SK-N-DZ (cell line): Measurements from ENCODE around the gene IRGQ. TPM values are rescaled to one million over a fixed set of nuclear protein-coding genes. Genes with fewer than 3 reads are reported as not detected.
A peak's percentile ranks its signal among the peaks of the same experiment; 100 is the strongest.
"Not testable (repeated sequence)": the region's sequence is repeated elsewhere in the genome, so short reads cannot be mapped to it uniquely, and the experiment has no call there.

Experiments
- DNase-seq: peaks from one replicate; pipeline ENCODE4 v3.0.0-alpha.2; 2015; ENCODE audit warnings: low spot score
- polyA plus RNA-seq, 2 experiments: library from polyadenylated mRNA; depleted of rRNA; stranded (reverse); fragments of >200 nt; gene quantifications; 2 replicates each; pipeline ENCODE4 v1.2.3, GENCODE V29; 2014

The IRGQ gene, protein sequence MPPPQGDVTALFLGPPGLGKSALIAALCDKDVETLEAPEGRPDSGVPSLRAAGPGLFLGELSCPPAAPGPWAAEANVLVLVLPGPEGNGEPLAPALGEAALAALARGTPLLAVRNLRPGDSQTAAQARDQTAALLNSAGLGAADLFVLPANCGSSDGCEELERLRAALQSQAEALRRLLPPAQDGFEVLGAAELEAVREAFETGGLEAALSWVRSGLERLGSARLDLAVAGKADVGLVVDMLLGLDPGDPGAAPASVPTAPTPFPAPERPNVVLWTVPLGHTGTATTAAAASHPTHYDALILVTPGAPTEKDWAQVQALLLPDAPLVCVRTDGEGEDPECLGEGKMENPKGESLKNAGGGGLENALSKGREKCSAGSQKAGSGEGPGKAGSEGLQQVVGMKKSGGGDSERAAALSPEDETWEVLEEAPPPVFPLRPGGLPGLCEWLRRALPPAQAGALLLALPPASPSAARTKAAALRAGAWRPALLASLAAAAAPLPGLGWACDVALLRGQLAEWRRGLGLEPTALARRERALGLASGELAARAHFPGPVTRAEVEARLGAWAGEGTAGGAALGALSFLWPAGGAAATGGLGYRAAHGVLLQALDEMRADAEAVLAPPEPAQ
- 38.8 and 45.2 TPM in 2 replicates for polyA plus RNA-seq (2014; cell fraction: cytosol; rRNA removed)
- 16.0 and 30.0 TPM in 2 replicates for polyA plus RNA-seq (2014; cell fraction: nucleus; rRNA removed)

DNA sequence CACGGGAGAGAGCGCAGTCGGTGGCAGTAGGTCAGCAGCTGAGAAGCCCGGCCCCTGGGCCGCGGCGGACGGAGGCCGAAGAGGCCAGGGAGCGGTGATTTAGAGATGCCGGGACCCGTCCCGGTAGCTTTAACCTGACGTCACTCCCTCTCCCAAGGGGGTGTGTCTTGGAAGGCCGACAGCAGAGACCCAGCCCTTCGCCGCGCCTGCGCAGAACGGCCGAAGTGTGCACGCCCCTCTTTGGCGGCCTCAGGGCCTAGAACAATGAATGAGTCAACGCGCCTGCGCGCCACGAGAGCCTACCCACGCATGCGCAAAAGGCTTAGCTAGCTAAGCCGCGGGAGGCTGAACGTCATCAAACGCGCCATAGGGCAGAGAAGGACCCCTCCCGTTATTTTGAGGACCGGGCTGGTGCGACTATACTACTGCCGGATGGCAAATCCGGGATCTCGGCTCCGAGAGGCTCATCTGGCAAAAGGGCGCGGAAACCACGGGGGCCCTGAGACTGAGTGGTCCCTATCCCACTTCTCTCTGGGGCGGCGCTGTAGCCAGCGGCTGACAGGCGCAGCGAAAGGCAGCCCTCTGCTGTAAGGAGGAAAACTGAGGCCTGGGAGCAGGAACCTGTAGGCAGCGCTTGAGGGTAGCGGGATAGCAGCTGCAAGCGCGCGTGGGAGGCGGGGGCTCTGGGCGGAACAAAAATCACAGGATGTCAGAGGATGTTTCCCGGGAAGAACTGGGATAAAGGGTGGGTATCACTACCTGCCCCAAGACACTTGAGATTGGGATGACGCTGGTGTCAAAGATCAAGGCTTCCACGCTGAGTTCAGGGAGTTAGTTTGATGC is at the start of gene IRGQ, which contains the start of gene ZNF576:
TSS of gene IRGQ (minus strand) at position 136 of the 843 bp plus-strand sequence. CDS start 796 bp downstream, outside the sequence.
TSS of gene ZNF576 (plus strand) at position 597 of the 843 bp plus-strand sequence. CDS start 514 bp downstream, outside the sequence.
- peak; percentile 99 for DNase-seq

DNA sequence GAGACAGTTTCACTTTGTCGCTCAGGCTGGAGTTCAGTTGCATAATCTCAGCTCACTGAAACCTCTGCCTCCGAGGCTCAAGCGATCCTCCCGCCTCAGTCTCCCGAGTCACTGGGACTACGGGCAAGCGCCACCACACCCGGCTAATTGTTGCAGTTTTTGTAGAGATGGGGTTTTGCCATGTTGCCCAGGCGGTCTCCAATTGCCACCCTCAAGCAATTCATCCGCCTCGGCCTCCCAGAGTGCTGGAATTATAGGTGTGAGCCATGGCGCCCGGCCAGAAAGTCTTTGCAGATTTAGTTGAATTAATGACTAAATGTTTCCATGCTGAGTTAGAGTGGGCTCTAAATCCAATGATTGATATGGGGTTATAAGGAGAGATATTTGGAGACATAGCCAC is 48.2 kb upstream of the IRGQ start:
- DNase-seq = no peak

DNA sequence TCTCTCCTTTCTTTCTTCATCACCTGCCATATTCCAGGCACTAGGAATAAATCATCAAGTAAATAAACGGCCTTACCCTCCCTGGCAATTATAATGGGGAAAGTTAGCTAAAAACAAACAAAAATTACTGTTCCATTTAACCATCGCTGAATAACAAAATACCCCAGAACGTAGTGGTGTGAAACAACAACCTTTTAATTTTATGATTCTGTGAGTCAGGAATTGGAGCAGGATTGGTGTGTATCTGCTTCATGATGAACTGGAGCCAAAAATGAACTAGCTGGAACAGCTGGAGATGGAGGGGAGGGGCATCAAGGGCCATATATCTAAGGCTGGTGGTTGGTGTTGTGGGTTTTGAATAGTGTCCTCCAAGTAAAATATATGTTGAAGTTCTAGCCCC is 47.4 kb upstream of the IRGQ start:
- DNase-seq = no peak

DNA sequence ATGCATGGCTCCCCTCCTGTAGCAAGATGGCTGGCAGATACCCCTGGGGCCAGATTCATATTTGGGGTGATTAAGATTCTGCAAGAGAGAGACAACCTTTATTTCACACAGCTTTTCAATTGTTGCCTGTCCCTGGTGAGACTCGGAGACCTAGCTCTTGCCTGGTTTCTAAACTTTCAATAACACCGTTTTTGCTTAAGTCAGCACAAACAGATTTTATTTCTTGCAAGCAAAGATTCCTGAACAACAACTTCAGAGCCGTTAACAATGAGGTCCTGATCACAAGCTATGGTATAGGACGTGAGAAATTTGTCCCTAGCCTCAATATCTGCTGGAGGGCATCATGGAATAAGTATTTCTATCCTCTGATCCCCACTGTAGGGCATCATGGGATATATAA is 46.6 kb upstream of the IRGQ start:
- DNase-seq = no peak

DNA sequence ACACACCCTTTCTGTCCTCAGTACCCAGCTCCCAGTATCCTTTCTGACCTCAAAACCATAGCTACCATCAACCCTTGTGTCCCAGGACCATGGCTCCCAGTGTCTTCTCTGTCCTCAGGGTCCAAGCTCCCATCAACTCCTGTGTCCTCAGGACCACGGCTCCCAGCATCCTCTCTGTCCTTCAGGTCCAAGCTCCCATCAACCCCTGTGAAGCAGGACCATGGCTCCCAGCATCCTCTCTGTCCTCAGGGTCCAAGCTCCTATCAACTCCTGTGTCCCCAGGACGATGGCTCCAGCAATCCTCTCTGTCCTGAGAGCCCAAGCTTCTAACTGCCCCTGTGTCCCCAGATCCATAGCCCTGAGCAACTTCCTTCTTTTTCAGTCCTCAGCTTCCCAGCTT is 45.4 kb upstream of the IRGQ start:
- no peak for DNase-seq

DNA sequence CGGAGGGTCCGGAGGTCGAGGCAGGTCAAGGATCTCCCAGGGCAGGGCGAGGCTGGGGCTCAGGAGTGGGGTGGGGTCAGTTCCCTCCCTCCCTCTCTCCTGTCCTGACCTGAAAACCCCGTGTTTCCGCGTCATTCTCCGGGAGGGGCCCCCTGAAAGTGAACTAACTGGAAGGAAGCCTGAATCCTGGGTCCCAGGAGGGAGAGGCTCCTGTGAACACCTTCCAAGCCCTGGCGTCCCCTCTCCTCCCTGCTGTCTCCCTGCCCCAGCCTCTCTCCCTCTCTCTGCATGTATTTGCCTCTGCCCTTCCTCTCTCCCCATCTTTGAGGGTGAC is 44.5 kb upstream of the IRGQ start:
- no peak for DNase-seq

DNA sequence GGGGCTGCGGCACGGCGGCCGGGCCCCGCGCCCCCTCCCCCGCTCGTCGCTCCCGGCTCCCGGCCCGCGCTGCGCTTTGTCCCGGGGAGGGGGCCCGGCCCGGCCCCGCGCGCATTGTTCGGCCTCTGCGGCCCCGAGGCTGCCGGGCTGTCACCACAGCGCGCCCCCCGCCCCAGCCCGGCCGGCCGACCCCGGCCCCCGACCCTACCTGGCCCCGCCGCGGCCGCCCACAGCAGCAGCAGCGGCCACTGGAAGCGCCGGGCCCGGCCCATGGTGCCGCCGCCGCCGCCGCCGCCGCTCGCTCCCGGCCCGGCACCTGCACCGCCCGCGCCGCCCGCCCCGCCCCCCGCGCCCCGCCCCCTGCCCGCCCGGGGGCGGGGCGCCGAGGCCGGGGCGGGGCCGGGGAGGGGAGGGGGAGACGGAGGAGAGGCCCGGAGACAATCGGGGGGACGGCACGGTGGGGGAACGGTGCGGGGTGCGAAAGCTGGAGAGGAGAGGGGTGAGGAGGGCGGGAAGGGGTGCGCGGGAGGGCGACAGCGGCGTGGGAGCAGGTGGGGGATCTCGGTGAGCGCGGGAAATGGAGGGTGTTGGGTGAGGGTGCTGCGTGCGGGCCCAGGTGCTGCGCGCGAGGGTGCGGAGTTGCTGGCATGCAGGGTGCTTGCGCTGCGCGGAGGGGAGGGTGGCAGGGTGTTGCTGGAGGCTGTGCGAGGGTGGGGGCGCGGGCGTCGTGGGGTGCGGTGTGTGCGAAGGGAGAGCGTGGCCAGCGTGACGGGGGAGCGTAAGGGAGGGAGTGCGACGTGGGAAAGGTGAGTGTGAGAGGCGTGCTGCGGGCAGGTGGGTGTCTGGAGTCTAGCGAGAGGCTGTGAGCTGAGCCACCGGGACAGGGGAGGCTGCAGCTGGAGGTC is 43.8 kb upstream of the IRGQ start, which contains the start of gene CADM4:
TSS of gene CADM4 (minus strand) at position 332 of the 905 bp plus-strand sequence. CDS start at position 272, 60 bp downstream.
- no peak for DNase-seq

DNA sequence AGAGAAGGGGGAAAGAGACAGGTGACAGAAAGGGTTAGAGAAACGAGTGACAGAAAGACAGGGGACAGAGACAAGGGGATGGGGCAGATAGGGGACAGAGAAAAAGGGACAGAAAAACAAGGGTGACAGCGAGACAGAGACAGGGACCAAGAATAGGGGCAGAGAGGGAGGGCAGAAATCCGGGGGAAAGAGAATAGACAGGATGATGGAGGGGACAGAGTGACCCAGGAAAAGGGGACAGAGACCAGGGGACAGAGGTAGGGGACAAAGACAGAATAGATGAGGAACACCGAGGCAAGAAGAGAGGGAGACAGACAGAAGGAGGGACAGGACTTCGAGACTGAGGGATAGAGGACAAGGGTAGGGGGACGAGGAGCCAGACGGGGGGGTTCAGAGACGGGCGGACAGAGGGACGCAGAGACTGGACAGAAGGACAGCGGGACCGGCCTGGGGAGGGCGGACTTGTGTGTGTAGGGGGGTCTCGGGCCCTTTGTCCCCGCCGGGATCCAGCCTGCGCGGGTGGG is 43.1 kb upstream of the IRGQ start:
- no peak for DNase-seq

DNA sequence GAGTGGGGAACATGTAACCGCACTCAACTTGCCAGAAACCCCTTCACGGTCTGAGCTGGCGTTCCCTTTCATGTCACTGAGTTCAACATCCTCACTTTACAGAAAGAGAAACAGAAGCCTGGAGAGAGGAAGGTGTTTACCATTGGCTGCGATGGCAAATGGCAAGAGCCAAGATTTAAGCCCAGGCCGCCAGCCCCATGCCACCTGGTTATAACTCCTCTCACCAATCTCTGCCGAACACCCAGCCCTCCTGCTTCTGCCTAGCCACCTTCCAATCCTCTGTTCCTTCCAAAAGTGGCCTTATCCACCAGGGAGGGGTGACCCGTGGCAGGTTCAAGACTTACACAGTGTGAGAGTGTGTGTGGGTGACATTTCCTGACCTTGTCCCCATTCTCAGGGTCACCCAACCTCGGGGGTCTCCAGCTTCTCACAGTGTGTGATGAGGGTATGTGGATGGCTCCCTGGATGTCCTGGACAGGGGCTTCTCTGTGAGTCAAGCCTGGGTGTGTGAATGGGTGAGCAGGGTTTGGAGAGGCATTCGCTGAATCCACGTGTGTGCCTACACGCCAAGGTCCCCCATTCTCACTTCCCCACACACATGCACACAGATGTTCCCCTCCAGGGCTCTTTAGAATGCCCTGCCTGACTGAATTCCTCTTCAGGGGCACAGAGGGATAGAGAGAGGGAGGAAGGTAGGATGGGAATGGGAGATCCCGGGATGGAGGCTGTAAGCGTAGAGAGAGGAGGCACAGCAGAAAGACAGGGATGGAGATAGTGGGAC is 42.5 kb upstream of the IRGQ start:
- DNase-seq = no peak

DNA sequence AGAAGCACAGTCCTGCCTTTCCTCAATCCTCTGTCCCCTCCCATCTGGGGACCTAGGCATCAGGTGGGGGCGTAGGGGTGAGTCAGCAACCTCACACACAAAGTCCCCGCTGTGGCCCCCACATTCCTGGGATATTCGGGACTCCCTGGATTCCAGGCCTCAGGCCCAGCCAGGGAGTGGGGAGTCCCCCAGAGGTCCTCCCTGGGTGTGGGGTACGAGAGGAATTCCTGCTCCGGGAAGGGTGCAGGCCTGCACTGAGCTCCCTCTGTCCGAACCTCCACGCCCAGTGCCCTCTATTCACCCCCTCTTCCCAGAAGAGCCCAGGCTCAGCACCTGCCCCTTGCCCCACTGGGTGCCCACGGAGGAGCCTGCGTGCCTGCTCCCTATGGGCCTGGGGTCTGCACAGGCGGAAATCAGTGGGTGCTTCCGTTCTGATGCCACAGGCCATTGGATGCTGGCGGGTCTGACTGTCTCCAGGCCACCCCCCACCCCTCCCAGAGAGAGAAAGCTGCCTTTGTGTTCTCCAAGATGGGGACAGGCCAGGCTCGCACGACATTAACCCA is 40.3 kb upstream of the IRGQ start:
- no peak for DNase-seq

DNA sequence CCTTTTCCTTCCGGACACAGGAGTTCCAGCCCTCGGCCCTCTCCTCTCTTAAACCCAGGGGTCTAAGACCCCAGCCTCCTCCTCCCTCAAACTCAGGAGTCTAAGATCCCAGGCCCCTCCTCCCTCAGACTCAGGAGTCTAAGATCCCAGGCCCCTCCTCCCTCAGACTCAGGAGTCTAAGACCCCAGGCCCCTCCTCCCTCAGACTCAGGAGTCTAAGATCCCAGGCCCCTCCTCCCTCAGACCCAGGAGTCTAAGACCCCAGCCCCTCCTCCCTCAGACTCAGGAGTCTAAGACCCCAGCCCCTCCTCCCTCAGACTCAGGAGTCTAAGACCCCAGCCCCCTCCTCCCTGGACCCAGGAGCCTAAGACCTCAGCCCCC is 39.6 kb upstream of the IRGQ start:
- DNase-seq = not testable (repeated sequence)

DNA sequence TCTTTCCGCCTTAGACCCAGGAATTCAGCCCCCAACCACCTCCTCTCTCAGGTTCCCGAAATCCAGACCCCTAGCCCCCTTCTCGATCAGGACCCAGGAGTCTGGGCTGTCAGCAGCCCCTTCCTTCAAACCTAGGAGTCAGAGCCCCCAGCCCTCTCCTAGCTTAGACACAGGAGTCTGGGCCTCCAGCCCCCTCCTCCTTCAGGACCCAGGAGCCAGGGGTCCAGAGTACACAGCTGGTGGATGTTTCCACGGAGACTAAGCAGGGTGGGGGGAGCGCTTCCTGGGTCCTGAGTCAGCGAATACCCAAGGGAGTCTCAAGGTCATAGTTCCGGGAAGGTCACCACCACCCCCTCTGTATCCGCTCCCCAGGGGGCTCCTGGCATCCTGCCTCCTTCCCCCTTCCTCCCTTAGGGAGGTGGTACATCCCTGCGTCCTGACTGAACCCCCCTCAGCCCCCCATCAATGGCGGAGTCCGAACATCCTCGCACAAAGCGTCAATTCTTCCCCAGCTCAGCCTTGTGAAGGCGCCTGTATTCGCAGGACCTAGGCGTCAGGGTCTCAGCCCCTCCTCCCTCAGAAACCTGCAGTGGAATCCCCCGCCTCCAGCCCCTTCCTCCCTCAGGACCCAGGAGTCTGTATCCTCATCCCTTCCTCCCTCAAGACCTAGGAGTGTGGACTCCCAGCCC is 39.1 kb upstream of the IRGQ start:
- no peak for DNase-seq

DNA sequence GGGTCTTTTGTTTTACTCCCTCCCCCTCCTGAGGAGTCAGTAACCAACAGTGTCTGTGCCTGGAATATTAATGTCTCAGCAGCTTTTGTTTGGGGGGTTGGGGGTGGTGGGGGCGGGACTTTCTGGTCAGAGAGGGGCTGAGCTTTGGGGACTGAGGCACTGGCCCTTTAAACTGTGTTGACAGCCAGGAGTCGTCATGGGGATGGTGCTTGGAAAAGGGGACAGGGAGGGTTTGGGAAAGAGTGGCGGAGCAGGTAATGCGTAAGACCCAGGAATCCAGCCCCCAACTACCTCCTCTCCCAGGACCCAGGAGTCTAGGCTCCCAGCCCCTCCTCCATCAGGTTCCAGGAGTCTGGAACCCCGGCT is 38.6 kb upstream of the IRGQ start:
- DNase-seq = no peak

DNA sequence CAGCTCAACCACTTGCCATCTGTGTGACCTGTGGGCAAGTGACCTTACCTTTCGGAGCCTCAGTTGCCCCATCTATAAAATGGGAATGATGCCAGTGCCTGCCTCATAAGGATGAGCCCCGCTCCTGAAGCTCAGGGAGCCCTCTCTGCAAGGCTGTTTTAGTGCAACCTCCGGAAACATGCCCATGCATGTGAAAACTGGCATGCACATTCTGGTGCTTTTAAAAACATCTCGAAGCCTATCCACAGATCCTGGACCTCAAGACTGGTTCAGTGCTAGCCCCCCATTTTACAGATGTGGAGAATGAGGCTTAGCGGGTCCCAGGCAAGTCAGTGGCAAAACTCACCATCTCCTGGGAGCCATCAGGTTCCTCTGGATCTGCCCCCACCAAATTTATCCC is 38.1 kb upstream of the IRGQ start:
- no peak for DNase-seq

DNA sequence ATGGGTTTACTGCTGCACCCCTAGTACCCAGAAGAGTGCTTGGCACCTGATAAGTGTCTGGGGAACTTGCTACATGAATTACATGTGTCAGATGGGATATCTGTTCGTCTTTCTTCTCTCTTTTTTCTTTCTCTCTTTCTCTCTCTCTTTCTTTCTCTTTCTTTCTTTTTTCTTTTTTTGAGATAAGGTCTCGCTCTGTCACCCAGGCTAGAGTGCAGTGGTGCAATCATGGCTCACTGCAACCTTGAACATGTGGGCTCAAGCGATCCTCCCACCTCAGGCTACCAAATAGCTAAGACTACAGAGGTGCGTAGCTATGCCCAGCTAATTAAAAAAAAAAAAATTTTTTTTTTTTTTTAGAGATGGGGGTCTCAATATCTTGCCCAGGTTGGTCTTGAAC is 37.6 kb upstream of the IRGQ start:
- DNase-seq = no peak

DNA sequence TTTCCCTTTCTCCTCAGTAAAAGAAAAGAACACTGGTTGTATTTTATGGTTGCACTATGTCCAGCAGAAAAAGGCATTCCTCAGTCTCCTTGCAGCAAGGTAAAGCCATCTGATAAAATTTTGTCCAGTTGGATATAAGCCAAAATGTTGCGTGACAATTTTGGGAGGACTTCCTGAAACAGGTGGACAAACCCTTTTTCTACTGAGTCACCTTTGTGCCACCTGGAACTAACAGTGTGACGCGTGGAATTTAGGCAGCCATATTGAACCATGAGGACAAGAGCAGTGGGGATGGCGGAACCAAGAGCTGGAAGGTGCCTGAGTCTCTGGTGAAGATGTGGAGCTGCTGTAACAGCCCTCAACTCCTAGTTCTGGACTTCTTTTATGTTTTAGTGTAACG is 35.6 kb upstream of the IRGQ start:
- DNase-seq = no peak

DNA sequence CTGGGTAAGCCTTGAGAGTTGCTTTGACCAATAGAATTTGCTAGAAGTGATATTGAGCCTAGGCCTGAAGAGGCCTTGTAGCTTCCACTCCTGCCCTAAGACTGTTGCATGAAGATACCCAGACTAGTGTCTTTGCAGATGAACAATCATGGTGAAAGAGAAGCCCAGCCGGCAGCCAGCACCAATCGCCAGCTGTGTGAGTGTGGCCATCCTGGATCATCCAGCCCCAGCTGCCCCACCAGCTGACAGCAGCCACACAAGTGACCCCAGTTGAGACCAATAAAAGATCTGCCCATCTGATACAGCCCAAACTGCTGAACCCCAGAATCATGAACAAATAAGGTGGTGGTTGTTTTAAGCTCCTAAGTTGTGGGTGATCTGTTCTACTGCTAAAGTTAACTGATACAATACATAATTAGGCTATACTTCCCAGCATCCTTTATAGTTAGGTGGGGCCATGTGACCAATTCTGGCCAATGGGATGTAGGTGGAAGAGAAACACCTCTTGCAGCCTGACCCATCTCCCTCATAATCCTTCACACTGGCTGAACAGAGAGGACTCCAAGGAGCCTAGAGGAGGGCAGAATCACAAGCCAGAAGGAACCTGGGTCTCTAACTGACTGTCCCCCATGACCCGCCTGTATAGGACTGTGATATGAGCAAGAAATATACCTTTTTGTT is 32.9 kb upstream of the IRGQ start:
- DNase-seq = no peak

DNA sequence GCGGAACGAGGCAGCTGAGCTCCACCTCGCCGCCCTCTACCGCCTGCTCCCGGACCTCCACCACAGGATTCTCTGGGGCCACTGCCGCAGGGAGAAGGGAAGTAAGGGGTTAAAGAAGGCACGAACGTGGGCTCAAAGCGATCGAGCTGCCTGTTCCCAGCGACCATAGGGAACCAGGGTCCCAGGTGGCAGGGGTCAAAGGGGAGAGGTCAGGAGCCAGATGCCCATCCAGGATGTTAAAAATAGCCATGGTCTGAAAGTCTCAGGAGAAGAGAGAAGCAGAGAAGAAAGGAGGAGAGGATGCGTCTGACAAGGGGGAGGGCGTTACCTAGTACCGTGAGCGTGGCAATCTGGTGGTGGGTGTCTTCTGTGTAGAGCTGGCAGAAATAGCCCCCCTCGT is 30.9 kb upstream of the IRGQ start:
- no peak for DNase-seq
